Subcutaneous abdominal adipose tissue (tissue), 5 donors: ENCODE measurements around the gene OR8I2.
"Not testable (repeated sequence)": the region's sequence is repeated elsewhere in the genome, so short reads cannot be mapped to it uniquely, and the experiment has no call there.

ENCODE experiments used
- H3K27ac ChIP-seq: one replicate; pipeline ENCODE4 v1.7.0; 2013; ENCODE audit warnings: low read depth, mild to moderate bottlenecking, inconsistent platforms, low read length, moderate library complexity
- H3K27me3 ChIP-seq, 5 donors: one replicate each; pipeline ENCODE4 v1.7.0; 2013; ENCODE audit warnings: low read length in 5 of 5, inconsistent platforms in 1 of 5; ENCODE audit not compliant: control insufficient read depth in 5 of 5, insufficient read depth in 4 of 5
- H3K36me3 ChIP-seq, 5 donors: one replicate each; pipeline ENCODE4 v1.7.0; 2013; ENCODE audit warnings: low read length in 5 of 5; ENCODE audit not compliant: control insufficient read depth in 5 of 5, insufficient read depth in 5 of 5
- H3K4me1 ChIP-seq, 5 donors: one replicate each; pipeline ENCODE4 v1.7.0; 2013; ENCODE audit warnings: low read length in 5 of 5, mild to moderate bottlenecking in 3 of 5, moderate library complexity in 1 of 5; ENCODE audit not compliant: control insufficient read depth in 5 of 5, insufficient read depth in 5 of 5
- H3K4me3 ChIP-seq, 5 donors: one replicate each; pipeline ENCODE4 v1.7.0; 2013; ENCODE audit warnings: low read length in 5 of 5, low read depth in 1 of 5
- H3K9ac ChIP-seq, 5 donors: one replicate each; pipeline ENCODE4 v1.7.0; 2013; ENCODE audit warnings: low read length in 5 of 5, mild to moderate bottlenecking in 4 of 5, moderate library complexity in 3 of 5
- H3K9me3 ChIP-seq, 5 donors: one replicate each; pipeline ENCODE4 v1.7.0; 2013; ENCODE audit warnings: low read length in 5 of 5; ENCODE audit not compliant: control insufficient read depth in 5 of 5
- donor health status: healthy.
- donor health status: healthy.
- donor health status: healthy.
- donor health status: healthy.
- donor health status: healthy.

Gene OR8I2

DNA sequence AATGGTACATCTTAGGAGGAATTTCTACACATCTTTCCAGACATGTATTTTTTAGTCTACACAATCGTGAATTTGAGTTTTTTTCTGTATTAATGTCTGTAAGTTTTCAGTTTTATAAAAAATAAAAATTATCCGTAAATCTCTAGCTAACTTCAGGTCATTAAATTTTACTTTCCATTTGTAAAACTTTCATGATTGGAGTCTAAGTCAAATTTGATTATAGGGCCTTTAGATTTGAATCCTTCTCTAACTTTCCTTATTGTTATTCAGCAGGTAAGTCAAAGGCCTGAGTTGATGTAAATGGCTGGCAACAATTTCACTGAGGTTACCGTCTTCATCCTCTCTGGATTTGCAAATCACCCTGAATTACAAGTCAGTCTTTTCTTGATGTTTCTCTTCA is at the start of gene OR8I2:
TSS of gene OR8I2 (plus strand) at position 301 of the 400 bp plus-strand sequence. CDS start at position 301, 0 bp downstream.
- Histone ChIP-seq H3K4me1 (no peaks in the 10 kb centered on the region), H3K27me3 (no peaks in the 10 kb centered on the region), H3K9ac (no peak within 1 kb of the TSS), H3K36me3 (no peaks in the 10 kb centered on the region), H3K27ac (no peak within 1 kb of the TSS), H3K9me3 (no peaks in the 10 kb centered on the region), H3K4me3 (no peak within 1 kb of the TSS)

DNA sequence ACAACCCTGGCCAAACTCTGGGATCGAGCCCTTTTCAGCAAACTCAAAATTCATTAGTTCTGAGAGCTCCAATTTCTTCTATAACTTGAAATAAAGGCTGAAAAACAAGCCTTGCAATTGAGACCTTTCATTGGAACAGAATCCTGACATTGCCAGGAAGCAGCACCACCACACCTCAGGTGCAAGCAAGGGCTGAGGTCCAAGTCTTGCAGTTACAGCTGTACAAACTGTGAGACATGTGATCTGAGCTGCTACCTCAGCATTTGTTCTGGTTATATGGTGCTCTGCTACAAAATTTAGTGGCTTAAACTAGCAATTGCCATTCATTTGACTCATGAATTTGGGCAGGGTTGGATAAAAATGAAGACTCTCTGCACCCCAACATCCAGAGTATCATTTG is 47.6 kb upstream of the OR8I2 start:
- H3K27ac ChIP-seq = no peak overlapping the region
- H3K9ac ChIP-seq = no peak overlapping the region
- no peaks in the 10 kb centered on the region for H3K4me1 ChIP-seq

DNA sequence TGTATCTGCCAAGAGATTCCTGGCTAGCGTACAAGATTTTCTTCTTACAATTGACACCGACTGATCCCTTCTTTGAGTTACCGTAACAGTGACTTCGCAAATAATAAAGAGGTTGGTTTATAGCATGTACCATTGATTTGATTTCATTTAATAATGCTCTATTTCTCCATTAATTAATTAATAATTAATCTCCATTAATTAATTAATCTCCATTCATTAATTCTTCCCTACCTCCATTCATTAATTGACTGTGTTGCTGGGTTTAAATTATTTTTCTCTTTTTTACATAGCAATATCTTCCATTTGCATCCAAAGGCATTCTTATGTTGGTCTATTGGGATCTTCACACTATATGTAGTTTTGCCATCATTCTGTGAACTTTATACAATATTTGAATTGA is 44.6 kb upstream of the OR8I2 start:
- no peaks in the 10 kb centered on the region for H3K27me3 ChIP-seq
- no peak overlapping the region for H3K27ac ChIP-seq
- no peak overlapping the region for H3K9ac ChIP-seq
- no peaks in the 10 kb centered on the region for H3K4me1 ChIP-seq
- H3K4me3 ChIP-seq = no peak overlapping the region
- H3K36me3 ChIP-seq = no peaks in the 10 kb centered on the region
- H3K9me3 ChIP-seq = peaks cover 0 to 5% (median 0%) of the 10 kb centered on the region in 5 donors

More for the DNA sequence above, 47.6 kb upstream of the OR8I2 start:
- Histone ChIP-seq H3K4me3 (no peak overlapping the region), H3K9me3 (peaks cover 0 to 5% (median 0%) of the 10 kb centered on the region in 5 donors), H3K27me3 (no peaks in the 10 kb centered on the region), H3K36me3 (no peaks in the 10 kb centered on the region)

DNA sequence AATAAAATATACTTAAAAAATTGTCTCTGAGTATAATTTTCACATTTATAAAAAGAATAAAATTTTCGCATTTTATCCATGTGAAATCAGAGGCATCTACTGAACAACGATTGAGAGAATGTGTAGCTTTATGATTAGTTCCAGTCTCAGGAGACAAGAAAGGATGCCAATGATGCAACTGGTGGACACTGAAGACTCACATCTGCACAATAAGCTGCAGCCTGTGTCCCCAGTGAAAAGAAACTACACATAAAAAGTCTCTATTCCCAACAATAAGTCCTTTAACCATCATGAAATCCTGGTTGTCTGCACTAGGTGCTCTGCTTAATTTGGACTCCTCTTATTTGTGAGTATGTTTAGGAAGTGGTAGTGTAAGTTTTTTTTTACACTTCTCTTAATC is 43.6 kb upstream of the OR8I2 start:
- Histone ChIP-seq H3K4me1 (no peaks in the 10 kb centered on the region), H3K36me3 (no peaks in the 10 kb centered on the region), H3K4me3 (no peak overlapping the region), H3K27me3 (no peaks in the 10 kb centered on the region), H3K27ac (no peak overlapping the region), H3K9ac (no peak overlapping the region), H3K9me3 (no peaks in the 10 kb centered on the region)

DNA sequence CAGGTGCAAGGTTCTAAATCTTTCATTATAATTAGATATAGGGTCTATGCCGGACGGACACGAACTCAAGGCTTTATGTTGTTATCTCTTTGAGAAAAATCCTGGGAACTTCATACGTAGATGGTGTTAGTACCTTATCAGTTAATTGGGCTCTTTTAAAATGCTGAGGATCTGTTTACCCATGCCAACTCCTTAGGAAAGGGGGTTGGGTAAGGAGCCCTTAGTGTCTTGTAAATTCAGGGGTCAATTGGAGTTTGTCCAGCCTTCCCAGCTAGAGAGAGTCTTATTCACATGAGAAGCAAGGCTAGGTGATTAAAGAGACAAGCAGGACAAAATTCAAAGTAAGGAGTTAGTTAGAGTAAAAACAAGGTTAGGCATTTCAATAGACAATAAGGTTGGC is 36.7 kb upstream of the OR8I2 start:
- not testable (repeated sequence) for H3K36me3 ChIP-seq, H3K9me3 ChIP-seq, H3K4me1 ChIP-seq, H3K27me3 ChIP-seq, H3K4me3 ChIP-seq, H3K27ac ChIP-seq, H3K9ac ChIP-seq

DNA sequence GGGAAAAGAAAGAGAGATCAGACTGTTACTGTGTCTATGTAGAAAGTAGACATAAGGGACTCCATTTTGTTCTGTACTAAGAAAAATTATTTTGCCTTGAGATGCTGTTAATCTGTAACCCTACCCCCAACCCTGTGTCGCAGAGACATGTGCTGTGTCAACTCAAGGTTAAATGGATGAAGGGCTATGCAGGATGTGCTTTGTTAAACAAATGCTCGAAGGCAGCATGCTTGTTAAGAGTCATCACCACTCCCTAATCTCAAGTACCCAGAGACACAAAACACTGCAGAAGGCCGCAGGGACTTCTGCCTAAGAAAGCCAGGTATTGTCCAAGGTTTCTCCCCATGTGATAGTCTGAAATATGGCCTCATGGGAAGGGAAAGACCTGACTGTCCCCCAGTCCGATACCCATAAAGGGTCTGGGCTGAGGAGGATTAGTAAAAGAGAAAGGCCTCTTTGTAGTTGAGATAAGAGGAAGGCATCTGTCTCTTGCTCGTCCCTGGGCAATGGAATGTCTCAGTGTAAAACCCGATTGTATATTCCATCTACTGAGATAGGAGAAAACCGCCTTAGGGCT is 35.4 kb upstream of the OR8I2 start:
- H3K9ac ChIP-seq, H3K4me1 ChIP-seq, H3K27me3 ChIP-seq, H3K9me3 ChIP-seq, H3K36me3 ChIP-seq, H3K4me3 ChIP-seq, H3K27ac ChIP-seq: not testable (repeated sequence)

DNA sequence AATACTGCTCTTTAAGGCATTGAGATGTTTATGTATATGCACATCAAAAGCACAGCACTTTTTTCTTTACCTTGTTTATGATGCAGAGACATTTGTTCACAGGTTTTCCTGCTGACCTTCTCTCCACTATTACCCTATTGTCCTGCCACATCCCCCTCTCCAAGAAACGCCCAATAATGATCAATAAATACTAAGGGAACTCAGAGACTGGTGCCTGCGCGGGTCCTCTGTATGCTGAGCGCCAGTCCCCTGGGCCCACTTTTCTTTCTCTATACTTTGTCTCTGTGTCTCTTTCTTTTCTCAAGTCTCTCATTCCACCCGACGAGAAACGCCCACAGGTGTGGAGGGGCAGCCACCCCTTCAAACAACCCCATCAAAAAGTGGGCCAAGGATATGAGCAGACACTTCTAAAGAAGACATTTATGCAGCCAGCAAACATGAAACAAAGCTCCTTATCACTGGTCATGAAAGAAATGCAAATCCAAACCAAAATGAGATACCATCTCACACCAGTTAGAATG is 34.8 kb upstream of the OR8I2 start:
- H3K27ac ChIP-seq, H3K4me1 ChIP-seq, H3K4me3 ChIP-seq, H3K27me3 ChIP-seq, H3K9ac ChIP-seq, H3K36me3 ChIP-seq, H3K9me3 ChIP-seq: not testable (repeated sequence)

DNA sequence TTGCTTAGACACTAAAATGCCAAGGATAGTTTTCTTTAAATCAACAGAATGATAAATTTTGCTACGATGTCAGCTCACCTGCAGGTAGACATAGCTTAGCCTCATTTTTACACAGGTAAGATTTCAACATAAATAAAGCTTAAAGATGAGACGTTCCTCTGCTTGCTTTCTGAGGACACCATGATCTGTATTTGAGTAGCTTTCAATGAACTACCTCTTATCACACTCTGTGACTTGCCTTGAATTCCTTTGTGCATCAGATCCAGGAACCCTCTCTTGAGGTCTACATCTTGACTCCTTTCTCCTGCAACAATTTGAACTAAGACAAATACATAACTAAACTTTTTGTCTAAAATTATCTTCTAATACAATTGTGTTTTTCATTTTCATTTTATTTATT is 26.1 kb upstream of the OR8I2 start:
- Histone ChIP-seq H3K9ac (no peak overlapping the region), H3K9me3 (no peaks in the 10 kb centered on the region), H3K27ac (no peak overlapping the region), H3K36me3 (no peaks in the 10 kb centered on the region), H3K4me3 (no peak overlapping the region), H3K4me1 (no peaks in the 10 kb centered on the region), H3K27me3 (no peaks in the 10 kb centered on the region)

DNA sequence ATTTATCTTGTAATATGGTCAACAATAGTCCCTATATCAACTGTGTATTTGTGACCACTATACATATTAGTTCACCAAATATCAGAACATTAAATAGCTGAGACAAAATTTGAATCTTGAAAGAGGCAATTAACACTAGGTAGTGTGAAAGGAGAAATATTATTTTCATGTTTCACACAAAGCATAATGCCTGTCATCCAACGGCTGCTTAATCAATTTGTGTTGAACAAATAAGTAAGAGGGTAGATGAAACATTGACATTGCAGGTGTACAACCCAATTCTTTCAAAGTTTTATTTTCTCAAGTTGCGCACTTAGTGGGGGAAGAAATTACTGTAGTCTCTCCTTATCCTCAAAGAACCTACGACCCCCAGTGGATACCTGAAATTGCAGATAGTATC is 3.4 kb upstream of the OR8I2 start:
- H3K27me3 ChIP-seq = no peaks in the 10 kb centered on the region
- H3K9ac ChIP-seq = no peak overlapping the region
- H3K9me3 ChIP-seq = no peaks in the 10 kb centered on the region
- H3K4me3 ChIP-seq = no peak overlapping the region
- no peaks in the 10 kb centered on the region for H3K36me3 ChIP-seq
- H3K4me1 ChIP-seq = no peaks in the 10 kb centered on the region
- H3K27ac ChIP-seq = no peak overlapping the region

DNA sequence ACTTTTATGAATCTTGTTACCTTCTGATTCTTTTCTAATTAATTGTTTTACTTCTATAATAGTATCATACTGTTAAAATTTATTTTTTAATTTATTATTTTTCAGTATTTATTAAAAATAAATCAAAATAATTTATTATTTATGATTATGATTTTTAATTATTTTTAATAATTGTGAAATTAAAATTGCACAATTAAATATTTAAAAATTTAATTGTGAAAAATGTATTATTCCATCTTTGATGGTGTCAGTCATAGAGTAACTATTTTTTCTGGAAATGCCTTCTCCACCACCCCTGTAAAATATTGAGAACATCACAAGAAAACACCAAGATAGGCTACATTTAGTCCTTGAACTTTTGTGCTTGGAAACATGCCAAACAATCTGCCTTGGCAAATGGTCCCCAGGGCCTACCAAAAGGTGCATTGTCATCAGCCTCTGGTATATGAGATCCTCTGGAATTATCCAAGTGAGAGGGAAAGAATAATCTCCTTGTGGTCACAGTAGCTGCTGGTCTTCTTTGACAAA is 10.2 kb downstream of the OR8I2 start, which contains the start of gene OR8H2:
TSS of gene OR8H2 (plus strand) at position 478 of the 528 bp plus-strand sequence. CDS start 1,356 bp downstream, outside the sequence.
- Histone ChIP-seq H3K4me1 (no peaks in the 10 kb centered on the region), H3K36me3 (no peaks in the 10 kb centered on the region), H3K27ac (no peak within 1 kb of the TSS), H3K9ac (no peak within 1 kb of the TSS), H3K4me3 (no peak within 1 kb of the TSS), H3K27me3 (no peaks in the 10 kb centered on the region), H3K9me3 (no peaks in the 10 kb centered on the region)
